ENCODE data around the gene SCN10A.

The SCN10A gene

GRCh38 chr3:38816026-38816425 lies at the start of gene SCN10A:
Gene SCN10A, minus strand, starts transcription at chr3:38816217. Its CDS starts 22,207 bp downstream, at chr3:38794010.
- DNase-seq (ENCODE audit: low spot score): no peak
- TF ChIP-seq CTCF (IDR thresholded peaks at IDR 0.05; ENCODE audit: extremely low read depth, missing control alignments): no peak

- no peak for DNase-seq (ENCODE audit: low spot score)
- no peak for TF ChIP-seq CTCF (IDR thresholded peaks at IDR 0.05; ENCODE audit: extremely low read depth, missing control alignments)
Observed at GRCh38 chr3:38853011-38853410, 37.0 kb upstream of the SCN10A start.

GRCh38 chr3:38843898-38844297 lies 27.9 kb upstream of the SCN10A start:
- no peak for DNase-seq (ENCODE audit: low spot score)
- TF ChIP-seq CTCF (IDR thresholded peaks at IDR 0.05; ENCODE audit: extremely low read depth, missing control alignments): no peak

- TF ChIP-seq CTCF (IDR thresholded peaks at IDR 0.05; ENCODE audit: extremely low read depth, missing control alignments): no peak
- DNase-seq (ENCODE audit: low spot score): no peak
Observed at GRCh38 chr3:38842266-38842965, 26.4 kb upstream of the SCN10A start.

- no peak for DNase-seq (ENCODE audit: low spot score)
- TF ChIP-seq CTCF (IDR thresholded peaks at IDR 0.05; ENCODE audit: extremely low read depth, missing control alignments): no peak
Observed at GRCh38 chr3:38840987-38841386, 25.0 kb upstream of the SCN10A start.

GRCh38 chr3:38837358-38837757 lies 21.3 kb upstream of the SCN10A start:
- no peak for DNase-seq (ENCODE audit: low spot score)
- TF ChIP-seq CTCF (IDR thresholded peaks at IDR 0.05; ENCODE audit: extremely low read depth, missing control alignments): no peak

- no peak for DNase-seq (ENCODE audit: low spot score)
- no peak for TF ChIP-seq CTCF (IDR thresholded peaks at IDR 0.05; ENCODE audit: extremely low read depth, missing control alignments)
Observed at GRCh38 chr3:38836561-38836960, 20.5 kb upstream of the SCN10A start.
